GM12878 (cell line): Measurements from ENCODE around the gene HYI. TPM values are rescaled to one million over a fixed set of nuclear protein-coding genes. Genes with fewer than 3 reads are reported as not detected.

Experiments used
- ATAC-seq: fragments of 200-7000 bp; cut with Tn5 transposase; 3 replicates; pipeline ENCODE4 v1.9.1; 2020; ENCODE audit warnings: mild to moderate bottlenecking, moderate library complexity
- BruUV-seq: library from RNA; stranded (reverse); fragments of 400-500 nt; replicated peaks from 2 replicates; lab custom pipeline; 2021; lab: Mats Ljungman, UMichigan
- CTCF ChIA-PET: fragments of 300-600 bp; sonication (Branson Sonifier 250); formaldehyde crosslinking; extraction: SDS; loops from one replicate; lab custom pipeline; 2021; ENCODE audit warnings: inconsistent platforms; lab: Yijun Ruan, JAX
- POLR2A ChIA-PET: fragments of 350-600 bp; formaldehyde crosslinking; extraction: SDS; loops from one replicate; lab custom pipeline; 2021; ENCODE audit warnings: inconsistent platforms; lab: Charles Lee
- RAD21 ChIA-PET: fragments of 300-600 bp; sonication (Branson Sonifier 250); formaldehyde crosslinking; loops from one replicate; lab custom pipeline; 2023; ENCODE audit warnings: antibody characterized with exemption; ENCODE audit not compliant: unreplicated experiment; lab: Charles Lee
- SMC1A ChIA-PET: fragments of 300-600 bp; sonication (Branson Sonifier 250); formaldehyde crosslinking; loops from one replicate; lab custom pipeline; 2023; ENCODE audit not compliant: unreplicated experiment, uncharacterized antibody; lab: Charles Lee
- DNase-seq: peaks from one replicate; pipeline ENCODE4 v3.0.0-alpha.2; 2011; ENCODE audit warnings: low read depth, low spot score
- FAIRE-seq: peaks from 3 replicates; lab custom pipeline; 2011; peaks lifted over from hg19 to GRCh38; lab: Jason Lieb, UNC
- H2AFZ ChIP-seq: 2 replicates; pipeline ENCODE4 v1.6.0; 2011; ENCODE audit warnings: low read depth, low read length, control low read depth; ENCODE audit not compliant: control insufficient read depth
- H3K27ac ChIP-seq: 2 replicates; pipeline ENCODE4 v1.5.1; 2011; ENCODE audit warnings: control low read depth; ENCODE audit not compliant: control insufficient read depth, insufficient read depth
- H3K27me3 ChIP-seq, 2 experiments: replicated peaks in 1 of 2; 2 replicates each; pipeline versions ENCODE4 v1.6.0 to v1.6.1; 2011; ENCODE audit warnings: low read length in 1 of 2; ENCODE audit not compliant: control insufficient read depth in 2 of 2, insufficient read depth in 2 of 2
- H3K36me3 ChIP-seq, 2 experiments: 2 replicates each; pipeline ENCODE4 v1.5.1; 2011; ENCODE audit warnings: low read length in 1 of 2; ENCODE audit not compliant: control insufficient read depth in 2 of 2, insufficient read depth in 2 of 2
- H3K4me1 ChIP-seq: 2 replicates; pipeline ENCODE4 v1.6.1; 2011; ENCODE audit warnings: mild to moderate bottlenecking, low read length, moderate library complexity, mixed read lengths; ENCODE audit not compliant: control insufficient read depth, insufficient read depth
- H3K4me2 ChIP-seq: 2 replicates; pipeline ENCODE4 v1.6.0; 2011; ENCODE audit warnings: control low read depth; ENCODE audit not compliant: control insufficient read depth, insufficient read depth
- H3K4me3 ChIP-seq: fragments of 200-600 bp; sonication (generic); 2 replicates; pipeline ENCODE4 v1.5.1; 2016
- H3K79me2 ChIP-seq: 2 replicates; pipeline ENCODE4 v1.6.0; 2011; ENCODE audit warnings: low read length; ENCODE audit not compliant: control insufficient read depth, insufficient read depth
- H3K9ac ChIP-seq: 2 replicates; pipeline ENCODE4 v1.8.0; 2011; ENCODE audit warnings: low read length, control low read depth, mixed read lengths; ENCODE audit not compliant: control insufficient read depth, insufficient read depth
- H3K9me3 ChIP-seq: replicated peaks from 3 replicates; pipeline ENCODE4 v1.5.1; 2011; ENCODE audit warnings: mild to moderate bottlenecking, low read length; ENCODE audit not compliant: control insufficient read depth, insufficient read depth
- H4K20me1 ChIP-seq: 2 replicates; pipeline ENCODE4 v1.6.0; 2011; ENCODE audit not compliant: control insufficient read depth, insufficient read depth
- ATF7 ChIP-seq: fragments of 450-650 bp; IDR thresholded peaks from 2 replicates; pipeline ENCODE4 v1.6.1; 2016; ENCODE audit warnings: low read depth, mild to moderate bottlenecking
- GATAD2B ChIP-seq: fragments of 450-650 bp; conservative IDR thresholded peaks from 2 replicates; pipeline ENCODE4 v1.6.1; 2017; ENCODE audit warnings: low read depth, mild to moderate bottlenecking, moderate library complexity
- HDAC2 ChIP-seq: fragments of 200-600 bp; sonication (generic); IDR thresholded peaks from 2 replicates; pipeline ENCODE4 v1.6.1; 2017
- NFYA ChIP-seq: IDR thresholded peaks from 2 replicates; pipeline ENCODE4 v1.6.1; 2011; ENCODE audit warnings: low read depth, mild to moderate bottlenecking, low read length, improper control_type of control experiment, borderline replicate concordance
- RAD21 ChIP-seq: IDR thresholded peaks from 2 replicates; pipeline ENCODE4 v1.6.1; 2011; ENCODE audit warnings: mild to moderate bottlenecking, low read depth, low read length, moderate library complexity; ENCODE audit not compliant: insufficient read depth
- RELA ChIP-seq: fragments of 450-650 bp; IDR thresholded peaks from 2 replicates; pipeline ENCODE4 v1.8.0; 2014; ENCODE audit warnings: borderline replicate concordance; ENCODE audit not compliant: partially characterized antibody
- TBL1XR1 ChIP-seq: IDR thresholded peaks from 2 replicates; pipeline ENCODE4 v1.6.1; 2012; ENCODE audit warnings: low read depth, low read length, improper control_type of control experiment
- ZNF622 ChIP-seq: fragments of 450-650 bp; IDR thresholded peaks from 2 replicates; pipeline ENCODE4 v1.6.1; 2017; ENCODE audit warnings: mild to moderate bottlenecking, inconsistent platforms
- WGBS: methylation state at CpG from one replicate; pipeline ENCODE4 v1.1.6; 2016; ENCODE audit warnings: low lambda C conversion rate; ENCODE audit not compliant: insufficient replicate concordance, insufficient coverage; ENCODE audit errors: missing lambda C conversion rate; 5-methylcytosine and 5-hydroxymethylcytosine counted together
- in situ Hi-C: fragments of 300-500 bp; cut with MboI; formaldehyde crosslinking; loops from 9 replicates; pipeline ENCODE4 v1.14.3; 2018; ENCODE audit warnings: mixed read lengths
- intact Hi-C: fragments of 100-400 bp; cut with micrococcal nuclease; formaldehyde crosslinking; loops from one replicate; pipeline ENCODE4 v1.14.2; 2022; ENCODE audit not compliant: unreplicated experiment
- polyA plus RNA-seq, 11 experiments: library from polyadenylated mRNA; depleted of rRNA in 4 of 11; unstranded in 6 of 11; stranded (reverse) in 5 of 11; fragments of >200 nt; fragmentation: Nextera tagmentation in 4 of 11; fragmentation: Illumina TruSeq in 1 of 11; extraction: Ambion mirVana in 4 of 11; extraction: Trizol in 1 of 11; gene quantifications; 1 replicate in 1 of 11; 2 replicates in 10 of 11; pipeline versions ENCODE4 v1.2.1 to v1.2.3, GENCODE V29; 2011 to 2016; ENCODE audit warnings: inconsistent platforms in 2 of 11, missing spikeins in 2 of 11, low read depth in 1 of 11
- total RNA-seq, 4 experiments: library from RNA; depleted of rRNA in 3 of 4; stranded (reverse); fragments of >200 nt in 3 of 4; fragmentation: Illumina TruSeq in 1 of 4; extraction: Trizol in 1 of 4; gene quantifications; 2 replicates each; pipeline versions ENCODE4 v1.2.1 to v1.2.3, GENCODE V29; 2013 to 2021
- TF ChIP-seq, protein P1 (sequence below): fragments of 450-650 bp; IDR thresholded peaks from 2 replicates; pipeline ENCODE4 v1.6.1; 2016; ENCODE audit warnings: mild to moderate bottlenecking, moderate library complexity, borderline replicate concordance

HYI gene
- total and polyA plus RNA-seq, 10 of the 15 experiments (the other 5 are each of a cell fraction or from before 2014, with no cell fraction given), result 0.27 to 5.5 (median 2.0) TPM

DNA sequence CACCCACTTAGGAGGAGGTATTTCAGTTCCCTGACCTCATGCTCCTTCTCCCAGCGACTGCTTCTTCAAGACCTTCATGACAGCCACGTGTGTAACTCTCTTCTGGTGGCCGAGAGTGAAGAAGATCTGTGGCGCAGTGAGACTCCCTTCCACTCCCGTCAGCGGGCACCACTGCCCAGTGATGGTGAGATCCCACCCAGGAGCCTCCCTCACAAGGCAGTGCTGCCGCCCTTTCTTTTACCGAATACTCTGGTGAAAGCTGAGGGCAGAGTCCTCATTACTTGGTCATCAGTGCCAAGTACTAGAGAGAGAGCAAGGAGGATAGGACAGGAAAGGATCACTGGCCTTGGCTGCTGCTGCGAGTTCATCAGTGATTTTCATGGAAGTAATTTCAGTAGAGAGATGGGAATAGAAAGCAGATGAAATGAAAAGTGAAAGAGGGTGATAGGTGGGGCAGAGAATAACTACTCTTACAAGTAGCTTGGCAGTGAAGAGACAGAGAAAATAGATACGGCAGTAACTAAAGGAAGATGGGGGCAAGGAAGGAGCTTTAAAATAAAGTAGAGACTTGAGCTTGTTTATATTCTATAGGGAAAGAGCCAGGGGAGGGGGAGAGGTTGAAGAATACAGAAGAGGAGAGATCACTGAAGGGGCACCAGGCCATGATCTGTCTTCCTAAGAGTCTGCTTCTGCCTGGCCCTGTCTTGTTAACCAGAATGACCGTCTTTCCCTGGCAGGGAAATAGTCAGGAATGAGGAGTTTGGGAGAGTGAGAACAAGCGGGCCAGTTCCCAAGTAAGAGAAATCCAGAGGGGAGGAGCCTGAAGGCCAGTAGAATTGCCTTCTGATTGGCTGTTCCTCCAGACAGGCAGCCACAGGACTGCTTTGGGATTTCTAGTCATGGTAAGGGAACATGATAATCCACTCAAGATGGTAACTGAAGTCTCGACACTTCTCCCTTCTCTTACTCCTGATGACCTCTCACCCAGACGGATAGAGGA is 18.3 kb downstream of the HYI start:
- SMC1A ChIA-PET, result interaction anchor here (1.0 kb wide), 1 partner anchor 28 kb away, joined by 3 read pairs; no protein-coding TSS in a partner anchor
- H3K36me3 ChIP-seq, result peaks cover 18 to 44% of the 10 kb centered on the region in 2 experiments

More for the DNA sequence above, 18.3 kb downstream of the HYI start:
- H3K9me3 ChIP-seq, result no peaks in the 10 kb centered on the region
- FAIRE-seq (no peak), ATAC-seq (no peak), DNase-seq (no peak)
- no peak overlapping the region for H3K27ac ChIP-seq
- no peaks in the 10 kb centered on the region for H3K27me3 ChIP-seq
- H3K9ac ChIP-seq, result no peak overlapping the region
- BruUV-seq, result no TSS peak
- H4K20me1 ChIP-seq, result 0 out of 2 replicates have a peak, but pooled peaks cover 4% of the 10 kb centered on the region
- H3K4me1 ChIP-seq, result no peaks in the 10 kb centered on the region
- intact Hi-C loops, result no loop called here
- RAD21 ChIA-PET, result no interaction called here
- 86% methylated on average over 14 of the region's 14 CpGs for WGBS
- TF ChIP-seq ATF7 (no peak), NFYA (no peak), HDAC2 (no peak), GATAD2B (no peak), ZNF622 (no peak), RELA (no peak), RAD21 (no peak), TBL1XR1 (no peak)
- TF ChIP-seq, protein P1, sequence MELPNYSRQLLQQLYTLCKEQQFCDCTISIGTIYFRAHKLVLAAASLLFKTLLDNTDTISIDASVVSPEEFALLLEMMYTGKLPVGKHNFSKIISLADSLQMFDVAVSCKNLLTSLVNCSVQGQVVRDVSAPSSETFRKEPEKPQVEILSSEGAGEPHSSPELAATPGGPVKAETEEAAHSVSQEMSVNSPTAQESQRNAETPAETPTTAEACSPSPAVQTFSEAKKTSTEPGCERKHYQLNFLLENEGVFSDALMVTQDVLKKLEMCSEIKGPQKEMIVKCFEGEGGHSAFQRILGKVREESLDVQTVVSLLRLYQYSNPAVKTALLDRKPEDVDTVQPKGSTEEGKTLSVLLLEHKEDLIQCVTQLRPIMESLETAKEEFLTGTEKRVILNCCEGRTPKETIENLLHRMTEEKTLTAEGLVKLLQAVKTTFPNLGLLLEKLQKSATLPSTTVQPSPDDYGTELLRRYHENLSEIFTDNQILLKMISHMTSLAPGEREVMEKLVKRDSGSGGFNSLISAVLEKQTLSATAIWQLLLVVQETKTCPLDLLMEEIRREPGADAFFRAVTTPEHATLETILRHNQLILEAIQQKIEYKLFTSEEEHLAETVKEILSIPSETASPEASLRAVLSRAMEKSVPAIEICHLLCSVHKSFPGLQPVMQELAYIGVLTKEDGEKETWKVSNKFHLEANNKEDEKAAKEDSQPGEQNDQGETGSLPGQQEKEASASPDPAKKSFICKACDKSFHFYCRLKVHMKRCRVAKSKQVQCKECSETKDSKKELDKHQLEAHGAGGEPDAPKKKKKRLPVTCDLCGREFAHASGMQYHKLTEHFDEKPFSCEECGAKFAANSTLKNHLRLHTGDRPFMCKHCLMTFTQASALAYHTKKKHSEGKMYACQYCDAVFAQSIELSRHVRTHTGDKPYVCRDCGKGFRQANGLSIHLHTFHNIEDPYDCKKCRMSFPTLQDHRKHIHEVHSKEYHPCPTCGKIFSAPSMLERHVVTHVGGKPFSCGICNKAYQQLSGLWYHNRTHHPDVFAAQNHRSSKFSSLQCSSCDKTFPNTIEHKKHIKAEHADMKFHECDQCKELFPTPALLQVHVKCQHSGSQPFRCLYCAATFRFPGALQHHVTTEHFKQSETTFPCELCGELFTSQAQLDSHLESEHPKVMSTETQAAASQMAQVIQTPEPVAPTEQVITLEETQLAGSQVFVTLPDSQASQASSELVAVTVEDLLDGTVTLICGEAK, result no peak
- no peak overlapping the region for H2AFZ ChIP-seq
- no peak overlapping the region for H3K4me2 ChIP-seq
- in situ Hi-C loops, result no loop called here
- CTCF ChIA-PET, result no interaction called here
- H3K79me2 ChIP-seq, result no peaks in the 10 kb centered on the region
- no peak overlapping the region for H3K4me3 ChIP-seq
- POLR2A ChIA-PET, result no interaction called here
